Large intestine (tissue), 3 donors: ENCODE data around the gene KRT27. TPM values are rescaled to one million over a fixed set of nuclear protein-coding genes. Genes with fewer than 3 reads are reported as not detected.
A peak's percentile ranks its signal among the peaks of the same experiment; 100 is the strongest.

ENCODE experiments used
- DNase-seq, 2 donors: peaks; one replicate each; pipeline versions ENCODE4 v3.0.0 to v3.0.0-alpha.2; 2013
- H3K27ac ChIP-seq: one replicate; pipeline ENCODE4 v1.5.1; 2013; ENCODE audit warnings: low read length
- H3K27me3 ChIP-seq: 2 replicates; pipeline ENCODE4 v1.6.1; 2013; ENCODE audit warnings: low read length; ENCODE audit not compliant: control insufficient read depth, insufficient read depth
- H3K36me3 ChIP-seq: 2 replicates; pipeline ENCODE4 v1.6.1; 2013; ENCODE audit warnings: low read length; ENCODE audit not compliant: control insufficient read depth, insufficient read depth
- H3K4me1 ChIP-seq: one replicate; pipeline ENCODE4 v1.6.1; 2013; ENCODE audit warnings: low read length; ENCODE audit not compliant: control insufficient read depth, insufficient read depth
- H3K4me3 ChIP-seq: one replicate; pipeline ENCODE4 v1.5.1; 2013; ENCODE audit warnings: low read length
- H3K9me3 ChIP-seq: one replicate; pipeline ENCODE4 v1.6.1; 2013; ENCODE audit warnings: mild to moderate bottlenecking, low read depth, low read length, moderate library complexity; ENCODE audit not compliant: control insufficient read depth
- WGBS: methylation state at CpG from one replicate; pipeline ENCODE4 v1.1.5; 2013; ENCODE audit warnings: low lambda C conversion rate; ENCODE audit not compliant: insufficient coverage; 5-methylcytosine and 5-hydroxymethylcytosine counted together
- polyA plus RNA-seq: library from polyadenylated mRNA; unstranded; fragments of 120-200 nt; gene quantifications from one replicate; pipeline ENCODE4 v1.2.1, GENCODE V29; 2013

Gene KRT27
- polyA plus RNA-seq, 1 donor = not detected

GRCh38 chr17:40727447-40728231 is 54.7 kb downstream of the KRT27 start:
- H3K4me1 ChIP-seq = no peaks in the 10 kb centered on the region
- DNase-seq = no peak
- no peaks in the 10 kb centered on the region for H3K9me3 ChIP-seq
- H3K36me3 ChIP-seq = no peaks in the 10 kb centered on the region
- no peak overlapping the region for H3K27ac ChIP-seq
- H3K4me3 ChIP-seq = no peak overlapping the region
- WGBS = 90% methylated on average over 2 of the region's 8 CpGs
- peaks cover 5% of the 10 kb centered on the region for H3K27me3 ChIP-seq

DNA sequence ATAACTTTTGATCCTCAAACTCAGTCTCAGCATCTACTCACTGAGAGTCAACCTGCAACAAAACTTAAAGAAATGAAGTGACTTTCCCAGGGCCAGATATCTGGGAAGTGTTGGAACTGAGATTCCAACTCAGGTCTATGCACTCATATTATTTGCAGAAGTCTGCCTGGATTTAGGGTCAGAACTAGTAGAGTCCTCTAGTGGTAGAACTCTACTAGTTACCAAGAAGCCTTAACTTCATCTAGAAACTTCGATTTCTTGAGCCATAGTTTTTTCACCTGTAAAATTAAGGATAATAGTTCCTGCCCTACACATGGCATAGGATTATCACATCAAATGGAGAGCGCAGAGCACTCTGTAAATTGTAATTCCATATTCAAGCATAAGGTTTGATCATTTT is 55.4 kb downstream of the KRT27 start:
- H3K36me3 ChIP-seq = no peaks in the 10 kb centered on the region
- DNase-seq = peak in 1 of 2 donors; percentile 6
- no CpG with 5 or more reads among the region's 2 CpGs for WGBS

More for the DNA sequence above, 55.4 kb downstream of the KRT27 start:
- Histone ChIP-seq H3K9me3 (no peaks in the 10 kb centered on the region), H3K27me3 (peaks cover 5% of the 10 kb centered on the region), H3K4me1 (no peaks in the 10 kb centered on the region), H3K27ac (no peak overlapping the region), H3K4me3 (no peak overlapping the region)

Other genes starting within 250 kb of the KRT27 start
- 0.64 TPM for gene CCR7, start 217.1 kb downstream of the KRT27 start, polyA plus RNA-seq
- 127 TPM for gene SMARCE1, start 134.7 kb downstream of the KRT27 start, polyA plus RNA-seq
- gene KRT222, start 117.4 kb downstream of the KRT27 start, polyA plus RNA-seq = 2.0 TPM
- not detected for gene KRT24, start 78.8 kb downstream of the KRT27 start, polyA plus RNA-seq
- gene KRT25, start 27.2 kb downstream of the KRT27 start, polyA plus RNA-seq = 0.75 TPM
- gene KRT26, start 10.3 kb downstream of the KRT27 start, polyA plus RNA-seq = not detected
- gene KRT28, start 17.4 kb upstream of the KRT27 start, polyA plus RNA-seq = not detected
- 40.7 TPM for gene KRT10, start 40.1 kb upstream of the KRT27 start, polyA plus RNA-seq
- gene KRT12, start 84.7 kb upstream of the KRT27 start, polyA plus RNA-seq = 0.16 TPM
- gene KRT20, start 102.7 kb upstream of the KRT27 start, polyA plus RNA-seq = 31.7 TPM
- 0.18 TPM for gene KRT23, start 155.1 kb upstream of the KRT27 start, polyA plus RNA-seq
- gene KRT39, start 184.4 kb upstream of the KRT27 start, polyA plus RNA-seq = not detected
- 0.07 TPM for gene KRT40, start 201.8 kb upstream of the KRT27 start, polyA plus RNA-seq
- gene KRTAP3-3, start 211.6 kb upstream of the KRT27 start, polyA plus RNA-seq = not detected
- gene KRTAP3-2, start 217.4 kb upstream of the KRT27 start, polyA plus RNA-seq = not detected
- gene KRTAP3-1, start 226.6 kb upstream of the KRT27 start, polyA plus RNA-seq = not detected
- not detected for gene KRTAP1-5, start 244.7 kb upstream of the KRT27 start, polyA plus RNA-seq
- gene KRTAP1-4, start 247.6 kb upstream of the KRT27 start, polyA plus RNA-seq = not detected